NCI-H2196 treated with DMSO at 0.1 percent for 48 hours (cell line): Measurements from ENCODE around the gene EN1.

Experiments
- DNase-seq: peaks from one replicate; lab custom pipeline; 2025; ENCODE audit not compliant: unreplicated experiment; lab: John Stamatoyannopoulos, UW

EN1 gene

DNA sequence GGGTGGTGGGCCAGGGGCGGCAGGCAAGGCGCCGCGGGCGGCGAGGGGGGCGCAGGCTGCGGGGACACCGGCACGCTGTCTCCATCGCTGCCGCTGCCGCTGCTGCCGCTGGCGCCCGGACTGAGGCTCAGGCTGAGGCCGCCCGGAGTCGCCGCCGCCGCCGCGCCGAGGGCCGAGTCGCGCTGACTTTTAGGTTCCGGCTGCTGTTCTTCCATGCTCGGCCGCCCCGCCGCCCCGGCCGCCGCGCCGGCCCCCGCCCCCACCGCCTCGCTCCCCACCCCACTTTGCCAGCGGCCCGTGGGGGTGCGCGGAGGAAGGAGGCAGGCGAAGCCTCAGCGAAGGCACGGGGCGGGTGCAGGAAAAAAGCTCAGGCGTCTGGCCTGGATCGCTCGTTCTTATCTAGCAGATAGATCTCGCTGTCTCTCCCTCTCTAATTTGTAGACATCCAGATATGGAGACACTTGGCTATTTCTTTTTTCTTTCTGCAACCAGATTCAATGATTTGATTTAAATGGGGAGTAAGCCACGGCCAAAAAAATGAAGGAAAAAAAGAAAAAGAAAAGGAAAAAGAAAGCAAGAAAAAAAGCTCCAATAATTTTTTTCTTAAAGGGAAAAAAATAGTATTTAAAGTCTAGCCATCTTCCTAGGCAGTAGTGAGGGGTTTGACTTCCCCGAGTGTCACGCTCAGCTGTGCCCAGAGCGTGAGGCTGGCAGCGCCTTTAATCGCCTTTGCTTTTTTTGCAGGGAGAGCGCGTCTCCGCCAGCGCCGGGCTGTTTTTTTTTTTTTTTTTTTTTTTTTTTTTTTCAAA, at the start of gene EN1:
Gene EN1, minus strand, starts transcription at position 696 of the 809 bp plus-strand sequence. Its CDS starts 481 bp downstream, at position 215.
- no peak for DNase-seq

GRCh38 chr2:118893100-118893499, 45.7 kb upstream of the EN1 start:
- DNase-seq, result no peak

- DNase-seq, result no peak
These were observed 42.5 kb upstream of the EN1 start for GRCh38 chr2:118889995-118890394.

DNA sequence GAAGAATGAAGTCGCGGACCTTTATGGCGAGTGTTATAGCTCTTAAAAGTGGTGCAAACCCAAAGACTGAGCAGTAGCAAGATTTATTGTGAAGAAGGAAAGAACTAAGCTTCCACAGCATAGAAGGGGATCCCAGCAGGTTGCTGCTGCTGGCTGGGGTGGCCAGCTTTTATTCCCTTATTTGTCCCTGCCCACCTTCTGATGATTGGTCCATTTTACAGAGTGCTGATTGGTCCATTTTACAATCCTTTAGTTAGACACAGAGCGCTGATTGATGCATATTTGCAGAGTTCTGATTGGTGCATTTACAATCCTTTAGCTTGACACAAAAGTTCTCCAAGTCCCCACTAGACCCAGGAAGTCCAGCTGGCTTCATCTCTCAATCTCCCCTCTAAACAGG, 36.3 kb upstream of the EN1 start:
- no peak for DNase-seq

DNA sequence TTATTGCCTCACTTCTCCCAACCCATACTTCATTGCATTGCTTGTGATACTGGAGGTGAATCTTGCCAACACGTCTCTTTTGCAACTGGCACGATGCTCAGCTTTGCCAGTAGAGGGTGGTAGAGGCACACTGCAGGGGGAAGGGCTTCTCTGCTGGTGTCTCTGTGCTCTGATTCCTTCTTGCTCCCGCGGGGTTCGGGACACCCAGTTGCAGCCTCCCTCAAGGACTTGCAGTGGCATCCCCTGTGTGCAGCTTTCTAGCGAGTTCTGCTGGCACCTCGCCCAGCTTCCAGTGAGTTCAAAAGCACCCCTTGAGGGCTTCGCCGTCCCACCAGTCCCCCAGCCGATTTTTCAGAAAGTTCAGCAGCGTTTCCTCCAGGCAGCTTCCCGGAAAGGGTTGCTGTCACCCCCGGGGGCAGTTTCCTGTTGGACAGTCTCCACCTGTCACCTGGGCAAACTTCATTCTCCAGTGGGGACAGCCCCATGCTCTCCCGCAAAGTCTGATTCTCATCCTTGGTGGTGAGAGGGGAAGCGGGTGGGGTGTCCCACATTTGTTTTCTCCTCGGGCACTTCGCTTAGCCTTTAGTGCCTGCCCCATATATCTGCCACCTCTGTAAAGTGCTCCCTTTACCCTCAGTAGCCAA, 35.4 kb upstream of the EN1 start:
- DNase-seq, result peak; percentile 24

DNA sequence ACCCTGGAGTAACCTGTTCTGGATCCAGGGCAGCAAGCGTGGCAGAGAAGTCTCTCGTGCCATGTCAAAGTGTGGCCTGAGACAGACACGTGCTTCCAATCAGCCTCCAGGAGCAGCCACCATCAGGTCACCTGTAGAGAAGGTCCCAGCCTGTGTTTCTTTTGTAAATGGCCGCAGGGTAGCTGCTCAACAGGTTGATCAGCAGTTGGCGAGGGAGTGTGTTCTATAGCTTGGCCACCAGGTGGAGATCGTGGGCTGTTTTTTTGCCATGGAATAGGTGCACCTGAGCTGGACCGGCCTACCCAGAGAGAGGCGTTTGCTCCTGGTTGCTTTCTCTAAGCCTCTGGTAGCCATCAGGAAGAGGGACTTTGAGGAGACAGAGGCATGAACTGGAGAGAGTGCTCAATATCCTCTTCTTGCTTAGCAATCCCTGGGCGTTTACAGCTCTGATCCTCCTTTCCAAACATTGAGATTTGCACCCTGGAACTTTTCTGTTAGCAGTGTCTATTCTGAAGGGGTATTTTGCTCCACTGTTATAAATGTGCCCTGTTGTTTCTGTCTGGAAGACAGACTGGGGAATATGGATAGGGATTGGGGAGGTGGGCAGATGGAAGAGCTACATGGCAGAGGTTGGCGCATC, 34.2 kb upstream of the EN1 start:
- peak; percentile 63 for DNase-seq

GRCh38 chr2:118880501-118880900, 33.1 kb upstream of the EN1 start:
- no peak for DNase-seq

DNA sequence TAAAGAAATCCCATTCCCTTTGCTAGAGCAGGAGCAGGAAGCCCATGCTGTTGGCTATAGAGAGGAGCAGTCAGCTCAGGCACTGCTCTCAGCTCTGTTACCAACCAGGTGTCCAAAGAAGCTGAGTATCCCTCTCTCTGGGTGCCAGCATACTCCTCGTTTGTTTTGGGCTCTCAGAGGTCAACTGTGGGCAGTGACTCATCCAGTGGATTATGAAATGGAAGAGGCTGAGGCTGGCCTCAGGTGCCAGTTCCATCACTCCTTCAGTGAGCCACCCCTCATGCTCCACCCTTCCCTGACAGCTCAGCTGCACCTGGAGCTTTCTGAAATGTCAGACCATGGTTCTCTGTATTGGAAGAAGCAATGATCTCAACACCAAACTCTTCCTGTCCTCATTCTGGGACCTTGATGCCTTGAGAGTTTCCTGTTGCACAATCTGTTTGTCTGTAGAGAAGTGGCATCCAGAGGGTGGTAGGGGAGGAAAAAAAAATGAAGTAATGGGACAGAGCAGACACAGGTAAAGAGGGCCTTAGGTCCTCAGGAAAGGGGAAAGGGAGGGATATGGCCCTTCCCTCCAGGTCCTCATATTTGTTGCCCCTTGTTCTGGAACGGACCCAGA, 31.2 kb upstream of the EN1 start:
- DNase-seq, result no peak

DNA sequence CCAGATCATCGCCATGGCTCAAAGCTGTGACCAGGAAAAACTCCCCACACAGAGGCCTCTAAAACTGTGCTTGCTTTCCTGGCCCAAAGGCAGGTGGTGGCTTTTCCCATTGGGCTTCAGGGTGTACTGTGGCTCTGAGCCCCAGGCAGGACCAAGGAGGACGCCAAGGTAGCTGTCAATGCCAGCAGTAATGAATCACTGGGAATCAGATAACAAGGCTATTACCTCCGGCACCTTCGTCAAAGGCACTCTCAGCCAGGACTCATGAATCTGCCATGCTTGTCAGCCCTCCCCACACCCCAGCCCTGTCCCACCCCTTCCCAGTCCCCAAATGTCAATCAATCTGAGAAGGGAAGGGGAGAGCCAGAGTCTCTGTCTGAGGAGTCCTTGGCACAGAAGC, 27.9 kb upstream of the EN1 start:
- DNase-seq, result no peak

GRCh38 chr2:118874324-118874723, 26.9 kb upstream of the EN1 start:
- DNase-seq, result no peak

DNA sequence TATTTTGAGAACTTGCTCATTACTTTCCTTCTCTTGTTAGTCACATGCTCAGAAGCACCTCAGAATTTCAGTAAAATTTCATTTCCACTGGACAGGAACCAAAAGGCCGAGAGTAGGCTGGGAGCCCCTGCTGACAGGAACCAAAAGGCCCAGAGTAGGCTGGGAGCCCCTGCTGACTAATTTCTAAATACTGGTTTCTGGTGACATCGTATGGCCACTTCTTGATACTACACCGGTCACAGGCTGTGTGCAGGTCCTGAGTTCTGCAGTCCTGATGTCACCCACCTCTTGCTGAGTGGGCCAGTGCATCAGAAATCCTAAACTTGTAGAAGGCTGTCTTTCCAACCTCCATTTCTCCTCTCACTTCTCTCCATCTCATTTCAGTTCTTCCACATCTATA, 17.7 kb upstream of the EN1 start:
- DNase-seq, result peak; percentile 8

GRCh38 chr2:118864207-118864606, 16.8 kb upstream of the EN1 start:
- DNase-seq, result no peak

DNA sequence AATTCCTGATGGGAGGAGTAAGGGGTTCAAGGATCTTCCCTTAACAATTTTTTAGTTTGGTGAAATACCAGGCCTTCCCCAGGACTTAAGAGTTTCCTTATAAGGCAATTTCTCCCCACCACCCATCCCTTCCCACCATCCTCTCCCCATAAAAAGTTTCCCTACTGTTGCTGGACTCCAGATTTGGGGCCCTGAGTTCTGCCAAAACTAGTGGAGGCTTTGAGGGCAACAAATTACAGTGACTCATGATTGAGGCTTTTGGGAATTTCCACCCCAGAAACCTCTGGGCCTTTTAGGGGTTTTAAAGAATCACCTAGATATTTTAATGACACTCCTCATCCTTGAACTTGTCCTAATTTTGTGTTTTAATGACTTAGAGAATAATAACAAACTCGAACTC, 14.3 kb upstream of the EN1 start:
- DNase-seq, result no peak

DNA sequence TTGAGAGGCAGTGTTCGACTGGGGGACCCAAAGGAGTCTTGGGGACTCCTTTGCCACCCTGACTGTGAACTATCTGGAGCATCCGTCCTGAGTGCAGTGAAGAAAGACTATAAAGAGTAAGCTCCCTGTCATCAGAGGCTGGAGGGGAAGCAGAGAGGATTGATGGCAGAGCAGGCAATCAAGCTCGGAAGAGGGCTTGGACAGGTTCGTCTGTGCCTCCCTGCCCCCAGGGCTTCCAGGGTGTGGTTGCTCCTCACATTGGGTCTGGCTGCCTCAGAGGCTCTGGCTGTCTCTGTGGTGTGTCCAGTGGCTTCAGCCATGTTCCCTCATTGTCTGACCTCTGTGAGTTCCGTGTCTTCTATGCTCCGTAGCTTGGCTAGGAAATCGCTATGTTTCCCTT, 13.8 kb upstream of the EN1 start:
- no peak for DNase-seq

- DNase-seq, result no peak
These were observed 13.1 kb upstream of the EN1 start for GRCh38 chr2:118860506-118860905.

GRCh38 chr2:118859157-118859770, 11.8 kb upstream of the EN1 start:
- no peak for DNase-seq

GRCh38 chr2:118858485-118859156, 11.2 kb upstream of the EN1 start:
- DNase-seq, result no peak

DNA sequence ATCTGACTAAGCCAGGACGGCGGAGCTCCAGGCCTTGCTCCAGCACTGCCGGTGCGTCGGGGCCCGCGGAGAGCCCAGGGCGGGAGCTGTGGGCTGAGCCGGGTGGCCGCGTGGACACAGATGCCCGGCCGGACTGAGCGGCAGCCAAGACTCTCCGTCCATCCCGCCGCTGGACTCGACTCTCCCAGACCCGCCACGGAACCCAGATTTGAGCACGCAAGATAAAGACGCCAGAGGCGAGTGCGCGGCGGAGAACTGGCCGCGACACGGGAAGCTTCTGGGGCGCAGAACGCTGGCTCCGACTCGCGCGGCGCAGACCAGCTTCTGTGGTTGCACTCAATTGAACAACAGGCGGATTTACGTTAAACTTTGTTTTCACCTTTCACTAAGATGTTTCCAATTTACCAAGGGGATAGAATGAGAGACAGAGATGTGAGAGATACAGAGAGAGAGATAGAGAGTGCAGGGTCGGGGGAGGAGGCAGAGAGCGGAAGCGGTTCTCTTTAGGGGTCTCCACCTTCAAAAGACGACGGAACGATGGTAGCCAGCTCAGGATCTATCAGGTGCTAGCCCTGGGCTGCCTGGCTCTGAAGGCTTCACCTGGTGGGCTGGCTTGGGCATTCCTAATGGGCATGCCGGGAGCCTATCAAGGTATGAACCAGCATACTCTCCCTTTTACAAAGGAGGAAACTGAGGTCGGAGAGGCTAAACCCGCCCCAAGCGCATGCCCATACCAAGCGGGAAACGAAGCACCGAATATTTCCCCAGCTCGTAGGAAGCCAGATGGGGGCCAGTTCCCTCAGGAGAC, 10.4 kb upstream of the EN1 start:
- DNase-seq, result no peak

DNA sequence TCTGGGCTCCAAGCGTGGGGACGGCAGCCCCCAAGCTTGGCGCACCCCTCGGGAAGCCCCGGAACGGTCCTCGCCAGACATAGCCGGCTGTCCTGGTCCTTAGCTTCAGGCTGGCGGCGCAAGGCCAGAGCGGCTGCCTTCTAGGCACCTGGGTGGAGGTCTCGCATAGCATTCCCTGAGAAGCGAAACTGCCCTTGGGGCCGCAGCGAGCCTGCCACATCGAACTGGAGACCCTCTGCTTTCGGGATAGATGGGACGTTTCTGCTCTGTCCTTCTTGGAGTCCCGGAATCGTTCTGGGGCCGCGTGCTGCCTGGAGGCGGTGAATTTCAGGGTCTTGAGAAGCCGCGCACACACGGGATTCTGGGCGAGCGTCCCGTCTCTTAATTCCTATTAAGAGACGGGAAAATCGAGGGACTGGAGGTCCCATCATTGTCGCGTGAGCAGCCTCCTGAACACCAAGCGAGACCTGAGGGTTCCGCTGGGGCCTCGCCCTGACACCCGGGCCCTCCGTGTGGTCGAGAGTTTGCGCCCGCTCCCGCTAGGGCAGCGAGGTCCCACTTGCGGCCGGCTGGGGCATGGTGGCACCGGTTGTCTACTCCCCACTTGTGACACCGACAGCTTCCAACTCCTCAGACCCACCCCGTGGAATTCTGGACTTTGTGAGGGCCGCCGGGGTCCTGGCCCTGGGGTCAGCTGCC, 9.7 kb upstream of the EN1 start:
- no peak for DNase-seq
